ENCODE data around the gene RRP1B.

DNA sequence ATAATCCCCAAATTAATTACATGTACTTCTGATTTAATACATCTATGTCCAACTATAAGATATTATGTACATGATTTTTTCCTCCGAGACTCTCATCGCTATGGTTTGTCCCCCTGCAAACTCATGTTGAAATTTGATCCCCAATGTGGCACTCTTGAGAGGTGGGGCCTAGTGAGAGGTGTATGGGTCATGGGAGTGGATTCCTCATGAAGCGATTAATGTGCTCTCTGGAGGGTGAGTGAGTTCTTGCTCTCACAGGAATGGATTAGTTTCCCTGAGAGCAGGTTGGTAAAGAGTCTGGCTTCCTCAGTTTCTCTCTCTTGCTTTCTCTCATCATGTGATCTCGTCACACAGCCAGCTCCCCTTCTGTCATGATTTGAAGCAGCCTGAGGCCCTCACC lies 16.2 kb upstream of the RRP1B start:
- TF ChIP-seq SIN3A (IDR thresholded peaks at IDR 0.05; ENCODE audit: borderline replicate concordance, insufficient read depth, low read length) (no peak), POLR2AphosphoS5 (IDR thresholded peaks at IDR 0.05; ENCODE audit: low read depth, low read length) (no peak), TAF1 (IDR thresholded peaks at IDR 0.05; ENCODE audit: borderline replicate concordance, insufficient read depth, low read length) (no peak)
- TF ChIP-seq, protein P1, sequence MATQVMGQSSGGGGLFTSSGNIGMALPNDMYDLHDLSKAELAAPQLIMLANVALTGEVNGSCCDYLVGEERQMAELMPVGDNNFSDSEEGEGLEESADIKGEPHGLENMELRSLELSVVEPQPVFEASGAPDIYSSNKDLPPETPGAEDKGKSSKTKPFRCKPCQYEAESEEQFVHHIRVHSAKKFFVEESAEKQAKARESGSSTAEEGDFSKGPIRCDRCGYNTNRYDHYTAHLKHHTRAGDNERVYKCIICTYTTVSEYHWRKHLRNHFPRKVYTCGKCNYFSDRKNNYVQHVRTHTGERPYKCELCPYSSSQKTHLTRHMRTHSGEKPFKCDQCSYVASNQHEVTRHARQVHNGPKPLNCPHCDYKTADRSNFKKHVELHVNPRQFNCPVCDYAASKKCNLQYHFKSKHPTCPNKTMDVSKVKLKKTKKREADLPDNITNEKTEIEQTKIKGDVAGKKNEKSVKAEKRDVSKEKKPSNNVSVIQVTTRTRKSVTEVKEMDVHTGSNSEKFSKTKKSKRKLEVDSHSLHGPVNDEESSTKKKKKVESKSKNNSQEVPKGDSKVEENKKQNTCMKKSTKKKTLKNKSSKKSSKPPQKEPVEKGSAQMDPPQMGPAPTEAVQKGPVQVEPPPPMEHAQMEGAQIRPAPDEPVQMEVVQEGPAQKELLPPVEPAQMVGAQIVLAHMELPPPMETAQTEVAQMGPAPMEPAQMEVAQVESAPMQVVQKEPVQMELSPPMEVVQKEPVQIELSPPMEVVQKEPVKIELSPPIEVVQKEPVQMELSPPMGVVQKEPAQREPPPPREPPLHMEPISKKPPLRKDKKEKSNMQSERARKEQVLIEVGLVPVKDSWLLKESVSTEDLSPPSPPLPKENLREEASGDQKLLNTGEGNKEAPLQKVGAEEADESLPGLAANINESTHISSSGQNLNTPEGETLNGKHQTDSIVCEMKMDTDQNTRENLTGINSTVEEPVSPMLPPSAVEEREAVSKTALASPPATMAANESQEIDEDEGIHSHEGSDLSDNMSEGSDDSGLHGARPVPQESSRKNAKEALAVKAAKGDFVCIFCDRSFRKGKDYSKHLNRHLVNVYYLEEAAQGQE (IDR thresholded peaks at IDR 0.05; ENCODE audit: insufficient read depth in 1 of 2, low read depth in 2 of 2, low read length in 2 of 2) = no peak

Data from PFSK-1 (cell line).